Stimulated activated naive CD4-positive, alpha-beta T cell treated with Interleukin-2 at 50 U/mL for 16 hours (primary cell): ENCODE measurements around the gene SDS.

Source experiments
- DNase-seq: peaks from one replicate; lab custom pipeline; 2025; lab: John Stamatoyannopoulos, UW

Gene SDS

DNA sequence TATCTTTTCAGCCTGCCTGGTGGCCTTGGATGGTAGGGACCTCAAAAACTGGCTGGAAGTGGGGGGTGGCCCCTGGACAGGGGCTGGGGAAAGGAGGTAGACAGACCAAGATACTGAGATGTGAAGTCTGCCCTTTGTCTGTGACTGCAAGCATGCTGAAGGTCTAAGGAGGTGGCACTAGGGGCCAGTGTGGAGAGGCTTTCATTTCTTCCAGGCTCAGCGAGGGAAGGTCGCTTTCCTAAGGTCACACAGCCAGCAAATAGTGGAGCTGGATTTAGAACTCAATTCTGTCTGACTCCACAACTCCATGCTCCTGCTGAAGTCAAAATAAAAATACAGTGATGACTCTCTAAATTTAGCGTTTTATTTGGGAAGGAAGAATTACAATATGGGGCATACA, 56.6 kb downstream of the SDS start:
- no peak for DNase-seq

- no peak for DNase-seq
Measured at GRCh38 chr12:113346353-113346752, 57.3 kb downstream of the SDS start.

GRCh38 chr12:113345318-113345717, 58.4 kb downstream of the SDS start:
- DNase-seq: no peak
